GM13977 (cell line): ENCODE measurements around the gene BTBD16.

Source experiments
- DNase-seq: peaks from one replicate; pipeline ENCODE4 v3.0.0; 2012; ENCODE audit warnings: low spot score
- in situ Hi-C: fragments of 300-500 bp; cut with MboI; formaldehyde crosslinking; loops from one replicate; pipeline ENCODE4 v1.12.0; 2022; ENCODE audit warnings: low sequenced_read_pairs, low pct_unique_long_range_greater_than_20kb, mixed read lengths, inconsistent platforms; ENCODE audit not compliant: unreplicated experiment
- TF ChIP-seq, protein P1 (sequence below): IDR thresholded peaks from 2 replicates; pipeline ENCODE4 v1.5.1; 2012; ENCODE audit warnings: mild to moderate bottlenecking, control low read depth; ENCODE audit not compliant: insufficient read depth; ENCODE audit errors: extremely low read depth, missing control alignments

Gene BTBD16

DNA sequence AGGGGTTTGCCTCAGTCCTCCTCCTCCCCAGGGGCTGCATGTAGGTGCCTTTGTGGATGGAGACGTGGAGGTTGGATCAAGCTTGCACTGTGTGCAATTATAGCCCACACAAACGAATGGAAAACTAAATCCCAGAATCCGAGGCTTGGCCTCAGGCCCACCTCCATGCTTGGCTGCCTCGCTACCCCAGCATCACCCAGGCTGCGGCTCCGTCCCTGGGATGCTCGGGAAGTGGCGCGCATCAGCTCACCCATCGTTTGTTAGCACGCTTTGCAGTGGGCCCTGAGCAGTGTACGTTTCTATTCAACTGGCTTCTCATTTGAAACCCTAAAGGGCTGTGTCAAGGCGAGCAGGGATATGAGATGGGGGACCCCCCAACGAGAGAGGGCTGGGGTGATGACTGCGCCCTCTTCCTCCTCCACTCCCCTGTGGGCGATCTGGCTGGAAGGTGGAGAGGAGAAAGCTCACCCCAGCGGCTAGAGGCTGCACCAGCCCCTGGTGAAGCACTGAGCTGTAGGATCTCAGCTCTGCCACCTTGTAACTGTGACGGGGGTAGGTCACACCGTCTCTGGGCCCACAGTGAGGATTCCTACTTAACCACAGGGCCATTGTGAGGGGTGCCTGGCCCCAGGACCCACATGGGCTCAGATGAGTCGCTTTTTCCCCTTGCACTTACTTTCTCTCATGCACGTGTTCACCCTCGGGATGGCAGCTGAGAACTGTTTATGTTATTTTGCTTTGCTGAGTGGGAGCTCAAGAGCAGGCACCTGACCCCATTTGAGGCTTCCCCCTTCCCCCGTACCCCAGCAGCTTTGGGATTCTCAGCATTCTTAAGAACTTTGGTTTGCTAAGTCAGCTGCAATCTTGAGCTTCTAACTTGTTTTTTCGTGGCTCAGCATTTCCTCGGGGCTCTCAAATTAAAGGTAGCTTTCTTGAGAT is 12.7 kb upstream of the BTBD16 start:
- TF ChIP-seq, protein P1, sequence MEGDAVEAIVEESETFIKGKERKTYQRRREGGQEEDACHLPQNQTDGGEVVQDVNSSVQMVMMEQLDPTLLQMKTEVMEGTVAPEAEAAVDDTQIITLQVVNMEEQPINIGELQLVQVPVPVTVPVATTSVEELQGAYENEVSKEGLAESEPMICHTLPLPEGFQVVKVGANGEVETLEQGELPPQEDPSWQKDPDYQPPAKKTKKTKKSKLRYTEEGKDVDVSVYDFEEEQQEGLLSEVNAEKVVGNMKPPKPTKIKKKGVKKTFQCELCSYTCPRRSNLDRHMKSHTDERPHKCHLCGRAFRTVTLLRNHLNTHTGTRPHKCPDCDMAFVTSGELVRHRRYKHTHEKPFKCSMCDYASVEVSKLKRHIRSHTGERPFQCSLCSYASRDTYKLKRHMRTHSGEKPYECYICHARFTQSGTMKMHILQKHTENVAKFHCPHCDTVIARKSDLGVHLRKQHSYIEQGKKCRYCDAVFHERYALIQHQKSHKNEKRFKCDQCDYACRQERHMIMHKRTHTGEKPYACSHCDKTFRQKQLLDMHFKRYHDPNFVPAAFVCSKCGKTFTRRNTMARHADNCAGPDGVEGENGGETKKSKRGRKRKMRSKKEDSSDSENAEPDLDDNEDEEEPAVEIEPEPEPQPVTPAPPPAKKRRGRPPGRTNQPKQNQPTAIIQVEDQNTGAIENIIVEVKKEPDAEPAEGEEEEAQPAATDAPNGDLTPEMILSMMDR = no peak
- in situ Hi-C loops = no loop called here
- DNase-seq = no peak

DNA sequence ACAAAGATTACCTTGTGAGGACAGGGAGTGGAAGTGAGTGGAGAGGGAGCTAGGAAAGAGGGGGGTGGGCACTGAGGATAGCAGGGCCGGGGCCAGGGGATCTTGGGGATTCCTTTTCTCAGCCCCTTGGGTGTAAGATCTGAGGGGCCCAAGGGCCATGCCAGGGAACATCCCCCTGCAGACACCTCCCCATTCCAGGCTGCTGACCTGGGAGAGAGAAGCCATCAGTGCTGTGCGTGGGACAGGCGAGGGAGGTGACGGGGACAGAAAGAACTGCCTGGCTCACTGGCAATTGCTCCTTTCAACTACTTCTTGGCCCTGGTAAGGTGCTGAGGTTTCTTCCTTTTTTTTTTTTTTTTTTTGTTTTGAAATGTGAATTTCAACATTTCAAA is 12.0 kb upstream of the BTBD16 start:
- DNase-seq = no peak
- in situ Hi-C loops = no loop called here
- TF ChIP-seq, protein P1 = no peak

DNA sequence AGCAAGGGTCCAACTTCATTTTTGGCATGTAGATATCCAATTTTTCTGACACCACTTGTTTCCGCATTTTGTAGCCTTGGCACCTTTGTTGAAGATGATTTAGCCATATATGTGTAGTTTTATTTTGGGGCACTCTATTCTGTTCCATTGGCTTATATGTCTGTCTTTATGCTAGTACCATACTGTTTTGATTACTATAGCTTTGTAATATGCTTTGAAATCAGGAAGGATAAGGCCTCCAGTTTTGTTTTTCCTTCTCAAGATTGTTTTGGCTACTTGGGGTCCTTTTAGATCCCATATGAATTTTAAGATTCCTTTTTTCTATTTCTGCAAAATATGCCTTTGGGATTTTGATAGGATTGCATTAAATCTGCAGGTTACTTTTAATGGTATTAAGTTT is 9.5 kb upstream of the BTBD16 start:
- no peak for DNase-seq
- TF ChIP-seq, protein P1 = no peak
- in situ Hi-C loops = no loop called here

DNA sequence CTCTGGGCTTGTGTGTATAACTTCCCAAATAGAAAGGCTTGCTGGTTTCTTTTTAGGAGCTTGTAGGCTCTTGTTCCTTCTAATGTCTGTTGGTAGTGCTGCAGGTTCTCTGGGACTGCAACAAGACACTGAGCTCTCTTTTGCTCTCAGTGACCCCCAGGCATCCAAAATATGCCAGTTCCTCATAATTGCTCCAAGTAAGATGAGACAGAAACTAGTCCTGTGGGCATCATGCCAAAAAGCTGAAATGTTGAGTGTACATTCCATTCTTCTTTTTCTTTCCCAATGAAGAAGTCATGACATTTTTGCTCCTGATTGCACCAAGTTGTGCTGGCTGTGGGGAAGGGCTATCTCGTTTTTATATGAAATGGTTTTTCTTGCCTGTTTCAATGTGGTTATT is 7.1 kb upstream of the BTBD16 start:
- TF ChIP-seq, protein P1 = no peak
- DNase-seq = no peak
- in situ Hi-C loops = no loop called here

DNA sequence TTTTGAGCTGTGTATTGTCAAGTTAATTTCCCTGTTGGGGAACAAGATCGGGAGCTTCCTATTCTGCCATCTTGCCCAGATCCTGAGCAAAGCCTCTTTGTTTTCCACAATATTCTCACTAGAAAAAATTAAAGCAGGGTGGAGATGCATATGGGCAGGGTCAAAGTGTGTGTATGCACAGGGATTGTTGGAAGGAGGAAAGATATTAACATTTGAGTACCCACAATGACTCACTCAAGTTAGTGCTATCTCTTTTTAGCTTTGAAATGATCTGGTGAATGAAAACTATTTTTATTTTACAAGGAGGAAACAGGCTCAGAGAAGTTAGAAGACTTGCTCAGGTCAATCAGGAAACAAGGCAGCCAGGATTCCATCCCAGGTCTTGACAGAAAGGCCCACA is 6.7 kb upstream of the BTBD16 start:
- in situ Hi-C loops = no loop called here
- DNase-seq = no peak
- TF ChIP-seq, protein P1 = no peak

DNA sequence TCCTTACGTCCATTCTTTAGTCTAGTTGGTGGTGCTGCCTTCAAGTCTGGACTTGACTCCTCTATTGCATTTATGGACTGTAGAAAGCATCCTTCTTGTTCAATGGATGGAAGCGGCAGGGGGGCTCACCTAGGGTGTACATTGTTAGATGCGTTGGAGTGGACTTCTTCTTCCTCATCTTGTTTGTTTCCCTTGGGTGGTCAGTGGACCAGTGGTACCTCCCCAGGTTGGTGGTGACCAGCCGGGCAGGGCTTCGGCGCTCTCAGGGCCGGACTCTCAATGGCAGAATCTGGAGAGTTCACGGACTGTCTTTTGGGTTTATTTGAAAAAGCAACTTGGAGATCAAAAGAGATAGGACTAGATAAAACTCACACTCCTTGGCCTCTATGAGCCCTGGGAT is 6.2 kb upstream of the BTBD16 start:
- DNase-seq = no peak
- TF ChIP-seq, protein P1 = no peak
- in situ Hi-C loops = no loop called here
